ENCODE measurements around the gene GALNT18.

Gene GALNT18

DNA sequence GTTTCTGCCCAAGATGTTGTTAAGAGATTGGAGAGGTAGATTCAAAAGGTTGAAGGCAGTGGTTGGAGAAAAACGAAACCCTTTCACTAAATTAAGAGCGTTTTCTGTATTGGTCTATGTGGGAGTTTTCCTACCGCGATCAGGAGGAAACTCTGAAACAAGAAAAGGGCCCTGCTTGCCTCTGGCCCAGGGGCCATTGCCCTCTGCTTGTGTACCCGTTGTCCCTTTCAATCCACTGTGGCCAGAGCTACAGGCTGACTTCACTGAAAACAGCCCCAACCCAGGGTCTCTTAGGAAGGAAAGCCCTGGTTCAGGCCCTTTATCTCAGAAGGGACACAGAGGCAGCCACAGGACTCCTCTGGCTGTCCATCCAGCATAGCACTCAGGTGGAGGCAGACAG, 367.8 kb downstream of the GALNT18 start (continued):
- no peak for TF ChIP-seq ARNTL (CRISPR knock-in tag; IDR thresholded peaks at IDR 0.05; ENCODE audit: borderline replicate concordance, low read depth)

DNA sequence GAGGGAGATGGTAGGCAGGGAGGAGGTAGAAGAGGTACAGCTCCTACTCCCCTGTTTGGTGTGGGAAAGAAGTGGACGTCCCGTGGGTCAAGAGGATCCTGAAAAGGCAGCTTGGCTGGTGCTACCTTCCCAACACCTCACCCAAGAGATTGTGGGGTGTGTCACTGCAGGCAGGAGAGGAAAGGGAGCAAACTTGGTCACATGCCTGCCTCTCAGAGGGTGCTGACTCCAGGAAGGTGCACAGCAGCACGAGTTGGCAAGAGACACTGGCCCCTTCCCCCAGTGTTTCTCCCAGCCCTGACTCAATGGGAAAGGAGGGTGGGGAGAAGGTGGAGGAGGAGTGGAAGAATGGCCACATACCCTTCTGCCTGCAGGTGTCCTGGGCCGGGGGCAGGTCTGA, 368.3 kb downstream of the GALNT18 start:
- ATAC-seq, result no peak

DNA sequence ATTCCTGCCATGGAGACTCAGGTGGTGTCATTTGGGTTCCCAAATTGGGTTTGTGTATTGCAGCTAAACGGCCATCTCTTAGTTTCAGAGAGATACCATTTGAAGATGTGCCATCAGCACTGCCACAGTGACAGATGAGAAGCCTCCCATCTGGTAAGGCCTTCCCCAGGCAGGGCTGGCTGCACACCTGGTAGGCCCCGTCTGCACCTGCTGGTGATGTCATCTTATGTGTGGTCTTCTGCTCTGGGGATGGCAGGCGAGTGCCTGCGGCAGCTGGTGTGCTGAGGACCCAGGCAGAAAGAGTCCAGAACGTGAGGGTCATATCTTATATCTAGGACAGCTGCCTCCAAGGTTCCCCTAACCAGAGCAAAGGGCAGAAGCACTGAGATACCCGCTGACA, 369.4 kb downstream of the GALNT18 start:
- TF ChIP-seq BACH2 (CRISPR knock-in tag; IDR thresholded peaks at IDR 0.05; ENCODE audit: borderline replicate concordance) (no peak), ARNTL (CRISPR knock-in tag; IDR thresholded peaks at IDR 0.05; ENCODE audit: borderline replicate concordance, low read depth) (no peak), ZNF565 (CRISPR knock-in tag; conservative IDR thresholded peaks at IDR 0.05; ENCODE audit: low read depth) (no peak), PPARA (CRISPR knock-in tag; IDR thresholded peaks at IDR 0.05; ENCODE audit: borderline replicate concordance) (no peak), ZC3H10 (CRISPR knock-in tag; IDR thresholded peaks at IDR 0.05) (no peak), ISL1 (CRISPR knock-in tag; IDR thresholded peaks at IDR 0.05) (no peak), OSR1 (CRISPR knock-in tag; IDR thresholded peaks at IDR 0.05) (no peak), ZNF70 (CRISPR knock-in tag; IDR thresholded peaks at IDR 0.05) (no peak), ZNF8 (CRISPR knock-in tag; IDR thresholded peaks at IDR 0.05) (no peak)

More for the DNA sequence above, 368.3 kb downstream of the GALNT18 start:
- TF ChIP-seq, protein P1, sequence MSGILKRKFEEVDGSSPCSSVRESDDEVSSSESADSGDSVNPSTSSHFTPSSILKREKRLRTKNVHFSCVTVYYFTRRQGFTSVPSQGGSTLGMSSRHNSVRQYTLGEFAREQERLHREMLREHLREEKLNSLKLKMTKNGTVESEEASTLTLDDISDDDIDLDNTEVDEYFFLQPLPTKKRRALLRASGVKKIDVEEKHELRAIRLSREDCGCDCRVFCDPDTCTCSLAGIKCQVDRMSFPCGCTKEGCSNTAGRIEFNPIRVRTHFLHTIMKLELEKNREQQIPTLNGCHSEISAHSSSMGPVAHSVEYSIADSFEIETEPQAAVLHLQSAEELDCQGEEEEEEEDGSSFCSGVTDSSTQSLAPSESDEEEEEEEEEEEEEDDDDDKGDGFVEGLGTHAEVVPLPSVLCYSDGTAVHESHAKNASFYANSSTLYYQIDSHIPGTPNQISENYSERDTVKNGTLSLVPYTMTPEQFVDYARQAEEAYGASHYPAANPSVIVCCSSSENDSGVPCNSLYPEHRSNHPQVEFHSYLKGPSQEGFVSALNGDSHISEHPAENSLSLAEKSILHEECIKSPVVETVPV (CRISPR knock-in tag; IDR thresholded peaks at IDR 0.05), result no peak
- TF ChIP-seq RARB (CRISPR knock-in tag; IDR thresholded peaks at IDR 0.05) (no peak), ZNF8 (CRISPR knock-in tag; IDR thresholded peaks at IDR 0.05) (no peak), ZFP30 (CRISPR knock-in tag; IDR thresholded peaks at IDR 0.05) (no peak)
- TF ChIP-seq, protein P2, sequence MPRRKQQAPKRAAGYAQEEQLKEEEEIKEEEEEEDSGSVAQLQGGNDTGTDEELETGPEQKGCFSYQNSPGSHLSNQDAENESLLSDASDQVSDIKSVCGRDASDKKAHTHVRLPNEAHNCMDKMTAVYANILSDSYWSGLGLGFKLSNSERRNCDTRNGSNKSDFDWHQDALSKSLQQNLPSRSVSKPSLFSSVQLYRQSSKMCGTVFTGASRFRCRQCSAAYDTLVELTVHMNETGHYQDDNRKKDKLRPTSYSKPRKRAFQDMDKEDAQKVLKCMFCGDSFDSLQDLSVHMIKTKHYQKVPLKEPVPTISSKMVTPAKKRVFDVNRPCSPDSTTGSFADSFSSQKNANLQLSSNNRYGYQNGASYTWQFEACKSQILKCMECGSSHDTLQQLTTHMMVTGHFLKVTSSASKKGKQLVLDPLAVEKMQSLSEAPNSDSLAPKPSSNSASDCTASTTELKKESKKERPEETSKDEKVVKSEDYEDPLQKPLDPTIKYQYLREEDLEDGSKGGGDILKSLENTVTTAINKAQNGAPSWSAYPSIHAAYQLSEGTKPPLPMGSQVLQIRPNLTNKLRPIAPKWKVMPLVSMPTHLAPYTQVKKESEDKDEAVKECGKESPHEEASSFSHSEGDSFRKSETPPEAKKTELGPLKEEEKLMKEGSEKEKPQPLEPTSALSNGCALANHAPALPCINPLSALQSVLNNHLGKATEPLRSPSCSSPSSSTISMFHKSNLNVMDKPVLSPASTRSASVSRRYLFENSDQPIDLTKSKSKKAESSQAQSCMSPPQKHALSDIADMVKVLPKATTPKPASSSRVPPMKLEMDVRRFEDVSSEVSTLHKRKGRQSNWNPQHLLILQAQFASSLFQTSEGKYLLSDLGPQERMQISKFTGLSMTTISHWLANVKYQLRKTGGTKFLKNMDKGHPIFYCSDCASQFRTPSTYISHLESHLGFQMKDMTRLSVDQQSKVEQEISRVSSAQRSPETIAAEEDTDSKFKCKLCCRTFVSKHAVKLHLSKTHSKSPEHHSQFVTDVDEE (CRISPR knock-in tag; IDR thresholded peaks at IDR 0.05), result no peak

DNA sequence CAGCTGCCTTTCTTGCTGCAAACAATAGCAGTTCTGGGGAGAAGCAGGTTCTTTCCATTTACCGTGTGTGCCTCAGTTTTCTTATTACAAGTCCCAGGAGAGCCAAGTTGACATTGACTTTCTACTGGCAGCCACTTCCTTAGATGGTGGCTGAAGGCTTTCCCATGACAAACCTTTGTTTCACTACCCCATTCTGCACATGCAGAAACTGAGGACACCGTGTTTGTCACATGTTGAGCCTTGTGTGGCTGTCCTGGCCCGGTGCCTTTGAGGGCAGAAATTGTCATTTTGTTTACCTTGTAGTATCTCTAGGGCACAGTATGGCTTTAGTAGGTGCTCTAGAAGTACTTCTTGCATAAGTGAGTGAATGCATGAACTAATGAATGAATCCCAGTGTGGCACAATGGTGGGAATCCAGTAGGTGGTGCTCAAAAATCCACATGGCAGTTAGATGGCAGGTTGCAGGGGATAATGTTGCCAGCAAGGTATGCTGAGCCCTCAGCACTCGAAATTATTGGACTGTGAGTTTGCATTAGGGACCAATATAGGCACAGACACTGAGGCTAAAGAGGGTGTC, 370.3 kb downstream of the GALNT18 start:
- TF ChIP-seq CSDC2 (CRISPR knock-in tag; IDR thresholded peaks at IDR 0.05) (no peak), ZFP3 (CRISPR knock-in tag; IDR thresholded peaks at IDR 0.05) (no peak), ISL1 (CRISPR knock-in tag; IDR thresholded peaks at IDR 0.05) (no peak), ZNF565 (CRISPR knock-in tag; conservative IDR thresholded peaks at IDR 0.05; ENCODE audit: low read depth) (no peak), ZFP30 (CRISPR knock-in tag; IDR thresholded peaks at IDR 0.05) (no peak), ZC3H10 (CRISPR knock-in tag; IDR thresholded peaks at IDR 0.05) (no peak), ZNF8 (CRISPR knock-in tag; IDR thresholded peaks at IDR 0.05) (no peak), OSR1 (CRISPR knock-in tag; IDR thresholded peaks at IDR 0.05) (no peak), GLIS3 (CRISPR knock-in tag; IDR thresholded peaks at IDR 0.05) (no peak), RARB (CRISPR knock-in tag; IDR thresholded peaks at IDR 0.05) (no peak), TCF4 (CRISPR knock-in tag; IDR thresholded peaks at IDR 0.05; ENCODE audit: borderline replicate concordance) (no peak), ZNF70 (CRISPR knock-in tag; IDR thresholded peaks at IDR 0.05) (no peak), ARNTL (CRISPR knock-in tag; IDR thresholded peaks at IDR 0.05; ENCODE audit: borderline replicate concordance, low read depth) (no peak)
- TF ChIP-seq, protein P3, sequence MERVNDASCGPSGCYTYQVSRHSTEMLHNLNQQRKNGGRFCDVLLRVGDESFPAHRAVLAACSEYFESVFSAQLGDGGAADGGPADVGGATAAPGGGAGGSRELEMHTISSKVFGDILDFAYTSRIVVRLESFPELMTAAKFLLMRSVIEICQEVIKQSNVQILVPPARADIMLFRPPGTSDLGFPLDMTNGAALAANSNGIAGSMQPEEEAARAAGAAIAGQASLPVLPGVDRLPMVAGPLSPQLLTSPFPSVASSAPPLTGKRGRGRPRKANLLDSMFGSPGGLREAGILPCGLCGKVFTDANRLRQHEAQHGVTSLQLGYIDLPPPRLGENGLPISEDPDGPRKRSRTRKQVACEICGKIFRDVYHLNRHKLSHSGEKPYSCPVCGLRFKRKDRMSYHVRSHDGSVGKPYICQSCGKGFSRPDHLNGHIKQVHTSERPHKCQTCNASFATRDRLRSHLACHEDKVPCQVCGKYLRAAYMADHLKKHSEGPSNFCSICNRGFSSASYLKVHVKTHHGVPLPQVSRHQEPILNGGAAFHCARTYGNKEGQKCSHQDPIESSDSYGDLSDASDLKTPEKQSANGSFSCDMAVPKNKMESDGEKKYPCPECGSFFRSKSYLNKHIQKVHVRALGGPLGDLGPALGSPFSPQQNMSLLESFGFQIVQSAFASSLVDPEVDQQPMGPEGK (CRISPR knock-in tag; IDR thresholded peaks at IDR 0.05; ENCODE audit: borderline replicate concordance), result no peak
- TF ChIP-seq, protein P2 (CRISPR knock-in tag; IDR thresholded peaks at IDR 0.05), result no peak
- TF ChIP-seq, protein P1 (CRISPR knock-in tag; IDR thresholded peaks at IDR 0.05), result no peak
- TF ChIP-seq, protein P4, sequence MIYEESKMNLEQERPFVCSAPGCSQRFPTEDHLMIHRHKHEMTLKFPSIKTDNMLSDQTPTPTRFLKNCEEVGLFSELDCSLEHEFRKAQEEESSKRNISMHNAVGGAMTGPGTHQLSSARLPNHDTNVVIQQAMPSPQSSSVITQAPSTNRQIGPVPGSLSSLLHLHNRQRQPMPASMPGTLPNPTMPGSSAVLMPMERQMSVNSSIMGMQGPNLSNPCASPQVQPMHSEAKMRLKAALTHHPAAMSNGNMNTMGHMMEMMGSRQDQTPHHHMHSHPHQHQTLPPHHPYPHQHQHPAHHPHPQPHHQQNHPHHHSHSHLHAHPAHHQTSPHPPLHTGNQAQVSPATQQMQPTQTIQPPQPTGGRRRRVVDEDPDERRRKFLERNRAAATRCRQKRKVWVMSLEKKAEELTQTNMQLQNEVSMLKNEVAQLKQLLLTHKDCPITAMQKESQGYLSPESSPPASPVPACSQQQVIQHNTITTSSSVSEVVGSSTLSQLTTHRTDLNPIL (CRISPR knock-in tag; IDR thresholded peaks at IDR 0.05; ENCODE audit: low read depth), result no peak
- no peak for ATAC-seq

More for the DNA sequence above, 369.4 kb downstream of the GALNT18 start:
- ATAC-seq, result no peak

All from SK-N-SH treated with all-trans-retinoic acid at 6 μM for 48 hours (cell line).